Measurements from ENCODE around the gene EML1. TPM values are rescaled to one million over a fixed set of nuclear protein-coding genes. Genes with fewer than 3 reads are reported as not detected.
A peak's percentile ranks its signal among the peaks of the same experiment; 100 is the strongest.

EML1 gene
- total RNA-seq, 3 donors from 2014 or later (not counting 1 experiment from before 2014, with no cell fraction given) = not detected

DNA sequence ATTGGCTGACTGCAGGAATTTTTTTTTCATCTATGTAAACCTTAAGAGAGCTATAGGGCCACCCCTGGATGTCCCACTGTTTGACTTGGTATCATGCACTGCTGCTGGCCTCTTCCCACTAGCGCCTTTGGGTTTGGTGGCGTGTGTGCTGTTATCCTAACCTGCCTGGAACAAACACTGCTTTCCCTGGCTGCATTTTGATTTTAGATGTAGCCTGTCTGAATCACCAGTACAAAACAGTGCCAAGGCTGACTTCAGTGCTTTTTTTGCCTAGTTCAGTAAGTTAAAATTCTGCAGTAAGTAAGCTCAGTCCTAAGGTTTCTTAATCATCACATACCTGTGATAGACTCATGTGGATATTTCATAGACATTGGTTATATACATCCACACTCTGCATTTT is 99.2 kb downstream of the EML1 start:
- H3K9me3 ChIP-seq (ENCODE audit: control insufficient read depth, insufficient read depth, low read length) = no peaks in the 10 kb centered on the region
- no peak overlapping the region for H3K4me3 Mint-ChIP-seq
- DNase-seq (no peak), ATAC-seq (no peak)
- H3K36me3 ChIP-seq (ENCODE audit: control insufficient read depth, insufficient read depth, low read length) = no peaks in the 10 kb centered on the region
- peaks cover 13 to 48% of the 10 kb centered on the region in 2 donors for H3K27me3 Mint-ChIP-seq (ENCODE audit: low read depth in 2 of 2)
- no peaks in the 10 kb centered on the region for H3K27me3 ChIP-seq (ENCODE audit: control insufficient read depth, insufficient read depth, low read length)
- 61% methylated on average over 2 of the region's 2 CpGs for WGBS (ENCODE audit: insufficient coverage)
- H3K4me1 Mint-ChIP-seq = no peaks in the 10 kb centered on the region
- H3K36me3 Mint-ChIP-seq = no peaks in the 10 kb centered on the region
- intact Hi-C loops (cut with micrococcal nuclease) = no loop called here
- no peak overlapping the region for H3K27ac ChIP-seq (ENCODE audit: low read length)
- no peak overlapping the region for H3K27ac Mint-ChIP-seq
- H3K9me3 Mint-ChIP-seq = no peaks in the 10 kb centered on the region
- H3K4me1 ChIP-seq (ENCODE audit: control insufficient read depth, insufficient read depth, low read length) = no peaks in the 10 kb centered on the region
- no peak for TF ChIP-seq CTCF (IDR thresholded peaks at IDR 0.05)
- no peak overlapping the region for H3K4me3 ChIP-seq (ENCODE audit: low read length)

- Mint-ChIP-seq H3K27me3 (ENCODE audit: low read depth in 2 of 2) (peaks cover 17 to 26% of the 10 kb centered on the region in 2 donors), H3K4me1 (no peaks in the 10 kb centered on the region), H3K9me3 (no peaks in the 10 kb centered on the region), H3K36me3 (no peaks in the 10 kb centered on the region), H3K27ac (no peak overlapping the region), H3K4me3 (no peak overlapping the region)
- DNase-seq (no peak), ATAC-seq (no peak)
- Histone ChIP-seq H3K27ac (ENCODE audit: low read length) (no peak overlapping the region), H3K4me3 (ENCODE audit: low read length) (no peak overlapping the region), H3K27me3 (ENCODE audit: control insufficient read depth, insufficient read depth, low read length) (peaks cover 2% of the 10 kb centered on the region), H3K4me1 (ENCODE audit: control insufficient read depth, insufficient read depth, low read length) (no peaks in the 10 kb centered on the region), H3K9me3 (ENCODE audit: control insufficient read depth, insufficient read depth, low read length) (no peaks in the 10 kb centered on the region), H3K36me3 (ENCODE audit: control insufficient read depth, insufficient read depth, low read length) (no peaks in the 10 kb centered on the region)
- 63% methylated on average over 1 of the region's 3 CpGs for WGBS (ENCODE audit: insufficient coverage)
- intact Hi-C loops (cut with micrococcal nuclease) = no loop called here
- no peak for TF ChIP-seq CTCF (IDR thresholded peaks at IDR 0.05)
Measured at GRCh38 chr14:99896361-99896760, 103.1 kb downstream of the EML1 start.

DNA sequence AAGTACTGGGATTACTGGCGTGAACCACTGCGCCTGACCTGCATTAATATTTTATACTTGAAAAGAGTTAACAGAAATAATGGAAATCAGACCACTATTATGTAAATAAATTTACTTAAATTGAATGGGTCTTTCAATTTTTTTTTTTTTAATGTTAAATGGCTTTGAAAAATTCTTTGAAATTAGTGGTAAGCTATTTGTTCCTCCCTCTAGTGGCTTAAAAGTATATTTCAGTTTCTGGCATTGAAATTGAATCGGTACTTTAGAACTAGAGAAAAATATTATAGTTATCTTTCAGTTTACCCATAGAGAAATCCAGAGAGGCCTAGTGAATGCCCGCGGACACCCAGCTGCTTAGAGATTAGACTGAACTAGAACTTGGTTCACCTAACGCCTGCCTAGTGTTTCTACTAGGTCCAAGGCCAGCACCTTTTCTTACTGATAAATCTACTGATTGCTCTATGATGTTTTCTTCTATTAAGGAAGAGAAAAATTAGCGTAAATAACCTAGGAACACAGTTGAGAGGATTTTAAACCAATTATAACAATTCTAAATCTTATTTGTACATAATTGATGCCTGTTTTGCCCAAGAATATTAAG is 106.5 kb downstream of the EML1 start:
- no peak overlapping the region for H3K27ac ChIP-seq (ENCODE audit: low read length)
- ATAC-seq (no peak), DNase-seq (peak in 1 of 2 donors; percentile 28)
- Mint-ChIP-seq H3K27ac (no peak overlapping the region), H3K36me3 (no peaks in the 10 kb centered on the region), H3K27me3 (ENCODE audit: low read depth in 2 of 2) (peaks cover 9 to 14% of the 10 kb centered on the region in 2 donors), H3K4me3 (no peak overlapping the region), H3K4me1 (no peaks in the 10 kb centered on the region), H3K9me3 (no peaks in the 10 kb centered on the region)
- peaks cover 2% of the 10 kb centered on the region for H3K27me3 ChIP-seq (ENCODE audit: control insufficient read depth, insufficient read depth, low read length)
- peak; percentile 55 for TF ChIP-seq CTCF (IDR thresholded peaks at IDR 0.05)
- intact Hi-C loops (cut with micrococcal nuclease) = no loop called here
- H3K4me1 ChIP-seq (ENCODE audit: control insufficient read depth, insufficient read depth, low read length) = no peaks in the 10 kb centered on the region
- WGBS (ENCODE audit: insufficient coverage) = 72% methylated on average over 3 of the region's 7 CpGs
- H3K36me3 ChIP-seq (ENCODE audit: control insufficient read depth, insufficient read depth, low read length) = no peaks in the 10 kb centered on the region
- H3K4me3 ChIP-seq (ENCODE audit: low read length) = no peak overlapping the region
- no peaks in the 10 kb centered on the region for H3K9me3 ChIP-seq (ENCODE audit: control insufficient read depth, insufficient read depth, low read length)

- intact Hi-C loops (cut with micrococcal nuclease) = no loop called here
- no peak overlapping the region for H3K27ac ChIP-seq (ENCODE audit: low read length)
- H3K27ac Mint-ChIP-seq = no peak overlapping the region
- no peak overlapping the region for H3K4me3 ChIP-seq (ENCODE audit: low read length)
- H3K36me3 ChIP-seq (ENCODE audit: control insufficient read depth, insufficient read depth, low read length) = no peaks in the 10 kb centered on the region
- no peak overlapping the region for H3K4me3 Mint-ChIP-seq
- H3K27me3 Mint-ChIP-seq (ENCODE audit: low read depth in 2 of 2) = peaks cover 5 to 8% of the 10 kb centered on the region in 2 donors
- no peaks in the 10 kb centered on the region for H3K9me3 Mint-ChIP-seq
- ATAC-seq (no peak), DNase-seq (no peak)
- no peaks in the 10 kb centered on the region for H3K4me1 Mint-ChIP-seq
- no peak for TF ChIP-seq CTCF (IDR thresholded peaks at IDR 0.05)
- H3K4me1 ChIP-seq (ENCODE audit: control insufficient read depth, insufficient read depth, low read length) = no peaks in the 10 kb centered on the region
- no peaks in the 10 kb centered on the region for H3K9me3 ChIP-seq (ENCODE audit: control insufficient read depth, insufficient read depth, low read length)
- H3K36me3 Mint-ChIP-seq = no peaks in the 10 kb centered on the region
- H3K27me3 ChIP-seq (ENCODE audit: control insufficient read depth, insufficient read depth, low read length) = peaks cover 2% of the 10 kb centered on the region
Measured at GRCh38 chr14:99902925-99903324, 109.7 kb downstream of the EML1 start.

All from natural killer cell (primary cell).